PFSK-1 (cell line): ENCODE results near the gene GJE1.

Experiments
- FOXP2 ChIP-seq: optimal IDR thresholded peaks from 2 replicates; pipeline ENCODE3; 2011; ENCODE audit warnings: borderline replicate concordance, control low read depth, inconsistent platforms; ENCODE audit not compliant: insufficient read depth; ENCODE audit errors: extremely low read length, extremely low read depth
- POLR2AphosphoS5 ChIP-seq: IDR thresholded peaks from 2 replicates; pipeline ENCODE4 v1.6.1; 2012; ENCODE audit warnings: low read depth, mild to moderate bottlenecking, control low read depth, low read length, moderate library complexity
- SIN3A ChIP-seq: IDR thresholded peaks from 2 replicates; pipeline ENCODE4 v1.6.1; 2012; ENCODE audit warnings: mild to moderate bottlenecking, low read length, moderate library complexity, borderline replicate concordance; ENCODE audit not compliant: insufficient read depth
- TAF1 ChIP-seq: IDR thresholded peaks from 2 replicates; pipeline ENCODE4 v1.6.1; 2012; ENCODE audit warnings: low read length, control low read depth, borderline replicate concordance; ENCODE audit not compliant: insufficient read depth
- TF ChIP-seq, protein P1 (sequence below), 2 experiments: IDR thresholded peaks; 2 replicates each; pipeline versions ENCODE4 v1.6.1 to v1.8.0; 2011 to 2012; ENCODE audit warnings: low read depth in 2 of 2, low read length in 2 of 2, control low read depth in 1 of 2, inconsistent platforms in 1 of 2, mild to moderate bottlenecking in 1 of 2, moderate library complexity in 1 of 2; ENCODE audit not compliant: insufficient read depth in 1 of 2

GJE1 gene

GRCh38 chr6:142155091-142155490 lies 22.4 kb downstream of the GJE1 start:
- no peak for TF ChIP-seq POLR2AphosphoS5
- no peak for TF ChIP-seq TAF1
- TF ChIP-seq FOXP2 = no peak
- no peak for TF ChIP-seq SIN3A
- TF ChIP-seq, protein P1, sequence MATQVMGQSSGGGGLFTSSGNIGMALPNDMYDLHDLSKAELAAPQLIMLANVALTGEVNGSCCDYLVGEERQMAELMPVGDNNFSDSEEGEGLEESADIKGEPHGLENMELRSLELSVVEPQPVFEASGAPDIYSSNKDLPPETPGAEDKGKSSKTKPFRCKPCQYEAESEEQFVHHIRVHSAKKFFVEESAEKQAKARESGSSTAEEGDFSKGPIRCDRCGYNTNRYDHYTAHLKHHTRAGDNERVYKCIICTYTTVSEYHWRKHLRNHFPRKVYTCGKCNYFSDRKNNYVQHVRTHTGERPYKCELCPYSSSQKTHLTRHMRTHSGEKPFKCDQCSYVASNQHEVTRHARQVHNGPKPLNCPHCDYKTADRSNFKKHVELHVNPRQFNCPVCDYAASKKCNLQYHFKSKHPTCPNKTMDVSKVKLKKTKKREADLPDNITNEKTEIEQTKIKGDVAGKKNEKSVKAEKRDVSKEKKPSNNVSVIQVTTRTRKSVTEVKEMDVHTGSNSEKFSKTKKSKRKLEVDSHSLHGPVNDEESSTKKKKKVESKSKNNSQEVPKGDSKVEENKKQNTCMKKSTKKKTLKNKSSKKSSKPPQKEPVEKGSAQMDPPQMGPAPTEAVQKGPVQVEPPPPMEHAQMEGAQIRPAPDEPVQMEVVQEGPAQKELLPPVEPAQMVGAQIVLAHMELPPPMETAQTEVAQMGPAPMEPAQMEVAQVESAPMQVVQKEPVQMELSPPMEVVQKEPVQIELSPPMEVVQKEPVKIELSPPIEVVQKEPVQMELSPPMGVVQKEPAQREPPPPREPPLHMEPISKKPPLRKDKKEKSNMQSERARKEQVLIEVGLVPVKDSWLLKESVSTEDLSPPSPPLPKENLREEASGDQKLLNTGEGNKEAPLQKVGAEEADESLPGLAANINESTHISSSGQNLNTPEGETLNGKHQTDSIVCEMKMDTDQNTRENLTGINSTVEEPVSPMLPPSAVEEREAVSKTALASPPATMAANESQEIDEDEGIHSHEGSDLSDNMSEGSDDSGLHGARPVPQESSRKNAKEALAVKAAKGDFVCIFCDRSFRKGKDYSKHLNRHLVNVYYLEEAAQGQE (IDR thresholded peaks at IDR 0.05; ENCODE audit: insufficient read depth in 1 of 2, low read depth in 2 of 2, low read length in 2 of 2) = no peak

GRCh38 chr6:142155895-142156757 lies 23.4 kb downstream of the GJE1 start:
- TF ChIP-seq POLR2AphosphoS5 = no peak
- TF ChIP-seq TAF1 = no peak
- no peak for TF ChIP-seq SIN3A
- TF ChIP-seq, protein P1 (IDR thresholded peaks at IDR 0.05; ENCODE audit: insufficient read depth in 1 of 2, low read depth in 2 of 2, low read length in 2 of 2) = no peak
- TF ChIP-seq FOXP2 = no peak

- TF ChIP-seq FOXP2 (no peak), SIN3A (no peak), POLR2AphosphoS5 (no peak)
Observed at GRCh38 chr6:142162780-142163179, 30.1 kb downstream of the GJE1 start.

DNA sequence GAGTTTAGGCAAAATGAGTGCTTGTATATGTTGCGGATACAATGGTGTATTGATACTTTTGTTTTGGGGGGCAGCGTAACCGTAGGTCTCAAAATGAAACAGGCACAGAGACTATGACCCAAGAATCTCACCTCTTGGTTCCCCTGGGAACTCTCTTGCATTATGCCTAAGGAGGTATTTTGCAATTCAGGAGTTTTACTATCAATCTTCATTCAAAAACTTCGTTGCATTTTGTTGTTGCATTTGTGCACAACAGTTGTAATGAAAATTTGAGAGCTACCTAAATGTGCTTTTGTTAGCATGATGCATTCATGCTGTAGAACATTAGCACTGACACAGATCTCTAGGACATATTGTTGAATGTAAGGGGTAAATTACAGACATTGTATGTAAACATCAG lies 32.5 kb downstream of the GJE1 start:
- TF ChIP-seq TAF1 = no peak

GRCh38 chr6:142167071-142167470 lies 34.3 kb downstream of the GJE1 start:
- TF ChIP-seq, protein P1 (IDR thresholded peaks at IDR 0.05; ENCODE audit: insufficient read depth in 1 of 2, low read depth in 2 of 2, low read length in 2 of 2) = no peak
- no peak for TF ChIP-seq SIN3A
- no peak for TF ChIP-seq TAF1
- no peak for TF ChIP-seq POLR2AphosphoS5
- no peak for TF ChIP-seq FOXP2

DNA sequence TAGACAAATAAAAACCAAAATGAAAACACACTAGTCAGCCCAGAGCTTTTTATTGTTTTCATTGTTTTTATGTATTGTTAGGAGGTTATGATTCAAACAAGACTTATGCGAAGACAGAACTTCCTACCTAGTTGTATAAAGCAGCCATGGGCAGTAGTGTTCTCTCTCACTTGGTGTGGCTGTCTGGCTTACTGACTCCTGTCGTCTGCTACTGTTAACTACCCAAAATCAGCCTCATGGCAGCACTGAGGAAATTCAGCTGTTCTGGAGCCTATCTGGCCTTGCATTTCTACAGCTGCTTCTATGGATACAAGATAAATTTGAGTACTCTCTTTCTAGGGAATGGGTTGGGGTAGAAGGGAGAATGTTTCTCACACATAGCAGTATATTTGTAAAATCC lies 34.8 kb downstream of the GJE1 start:
- TF ChIP-seq POLR2AphosphoS5 (no peak), SIN3A (no peak), TAF1 (no peak), FOXP2 (no peak)
- TF ChIP-seq, protein P1 (IDR thresholded peaks at IDR 0.05; ENCODE audit: insufficient read depth in 1 of 2, low read depth in 2 of 2, low read length in 2 of 2) = no peak
